ENCODE results near the gene MRTFB.

MRTFB gene

DNA sequence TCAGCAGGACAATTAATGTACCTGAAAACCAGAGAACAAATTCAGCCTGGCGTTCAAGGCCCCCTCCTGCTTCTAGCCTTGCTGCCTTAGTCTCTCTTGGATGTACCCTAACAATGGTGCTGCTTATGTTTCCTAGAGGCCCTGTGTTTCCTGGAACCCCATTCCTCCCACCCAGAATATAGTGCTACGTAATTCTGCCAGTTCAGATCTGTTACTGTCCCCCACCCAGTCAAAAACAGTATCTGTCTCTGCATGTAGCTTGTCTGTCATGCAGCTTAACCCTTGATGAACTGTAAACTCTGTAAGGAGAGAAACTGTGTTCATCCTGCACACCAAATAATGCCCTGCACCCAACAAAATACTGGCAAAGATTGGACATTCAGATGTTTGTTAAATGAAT is 6.8 kb downstream of the MRTFB start:
- DNase-seq (no peak), ATAC-seq (replicated peaks) (no peak)
- H3K9me3 Mint-ChIP-seq = no peaks in the 10 kb centered on the region
- no peaks in the 10 kb centered on the region for H3K27me3 Mint-ChIP-seq
- H3K4me1 Mint-ChIP-seq = peaks cover 0 to 4% of the 10 kb centered on the region in 2 donors
- H3K36me3 Mint-ChIP-seq = peaks cover 18 to 21% of the 10 kb centered on the region in 2 donors
- H3K4me3 Mint-ChIP-seq = no peak overlapping the region
- H3K27ac Mint-ChIP-seq = no peak overlapping the region

- peaks cover 21 to 36% of the 10 kb centered on the region in 2 donors for H3K36me3 Mint-ChIP-seq
- no peak overlapping the region for H3K27ac Mint-ChIP-seq
- DNase-seq = no peak
- H3K4me1 Mint-ChIP-seq = peaks cover 17 to 22% of the 10 kb centered on the region in 2 donors
- no peak for ATAC-seq (replicated peaks)
- H3K9me3 Mint-ChIP-seq = no peaks in the 10 kb centered on the region
- no peaks in the 10 kb centered on the region for H3K27me3 Mint-ChIP-seq
- H3K4me3 Mint-ChIP-seq = no peak overlapping the region
Measured at GRCh38 chr16:14086477-14086876, 15.4 kb downstream of the MRTFB start.

GRCh38 chr16:14087181-14087580 is 16.1 kb downstream of the MRTFB start:
- H3K4me1 Mint-ChIP-seq = peaks cover 19 to 23% of the 10 kb centered on the region in 2 donors
- DNase-seq (no peak), ATAC-seq (replicated peaks) (no peak)
- no peak overlapping the region for H3K27ac Mint-ChIP-seq
- no peaks in the 10 kb centered on the region for H3K27me3 Mint-ChIP-seq
- peaks cover 15 to 33% of the 10 kb centered on the region in 2 donors for H3K36me3 Mint-ChIP-seq
- no peak overlapping the region for H3K4me3 Mint-ChIP-seq
- no peaks in the 10 kb centered on the region for H3K9me3 Mint-ChIP-seq

- H3K9me3 Mint-ChIP-seq = no peaks in the 10 kb centered on the region
- peaks cover 15 to 31% of the 10 kb centered on the region in 2 donors for H3K36me3 Mint-ChIP-seq
- H3K4me3 Mint-ChIP-seq = no peak overlapping the region
- no peaks in the 10 kb centered on the region for H3K27me3 Mint-ChIP-seq
- H3K4me1 Mint-ChIP-seq = peaks cover 19 to 23% of the 10 kb centered on the region in 2 donors
- DNase-seq (no peak), ATAC-seq (replicated peaks) (no peak)
- H3K27ac Mint-ChIP-seq = no peak overlapping the region
Measured at GRCh38 chr16:14087590-14088154, 16.6 kb downstream of the MRTFB start.

GRCh38 chr16:14088155-14088753 is 17.1 kb downstream of the MRTFB start:
- H3K9me3 Mint-ChIP-seq = no peaks in the 10 kb centered on the region
- H3K27me3 Mint-ChIP-seq = no peaks in the 10 kb centered on the region
- H3K4me1 Mint-ChIP-seq = peaks cover 19 to 23% of the 10 kb centered on the region in 2 donors
- H3K4me3 Mint-ChIP-seq = no peak overlapping the region
- H3K27ac Mint-ChIP-seq = no peak overlapping the region
- DNase-seq (no peak), ATAC-seq (replicated peaks) (no peak)
- peaks cover 15 to 31% of the 10 kb centered on the region in 2 donors for H3K36me3 Mint-ChIP-seq

- H3K27ac Mint-ChIP-seq = no peak overlapping the region
- H3K4me1 Mint-ChIP-seq = peaks cover 19 to 29% of the 10 kb centered on the region in 2 donors
- peaks cover 12 to 26% of the 10 kb centered on the region in 2 donors for H3K36me3 Mint-ChIP-seq
- no peak overlapping the region for H3K4me3 Mint-ChIP-seq
- ATAC-seq (replicated peaks) = no peak
- H3K9me3 Mint-ChIP-seq = no peaks in the 10 kb centered on the region
- H3K27me3 Mint-ChIP-seq = no peaks in the 10 kb centered on the region
- DNase-seq = no peak
Measured at GRCh38 chr16:14089283-14089823, 18.2 kb downstream of the MRTFB start.

- DNase-seq = no peak
- H3K27me3 Mint-ChIP-seq = no peaks in the 10 kb centered on the region
- H3K36me3 Mint-ChIP-seq = peaks cover 15 to 31% of the 10 kb centered on the region in 2 donors
- no peak for ATAC-seq (replicated peaks)
- no peak overlapping the region for H3K27ac Mint-ChIP-seq
- H3K4me3 Mint-ChIP-seq = no peak overlapping the region
- peaks cover 21 to 31% of the 10 kb centered on the region in 2 donors for H3K4me1 Mint-ChIP-seq
- no peaks in the 10 kb centered on the region for H3K9me3 Mint-ChIP-seq
Measured at GRCh38 chr16:14092561-14092960, 21.4 kb downstream of the MRTFB start.

GRCh38 chr16:14095883-14096551 is 24.9 kb downstream of the MRTFB start:
- no peaks in the 10 kb centered on the region for H3K9me3 Mint-ChIP-seq
- H3K27me3 Mint-ChIP-seq = no peaks in the 10 kb centered on the region
- peaks cover 16 to 26% of the 10 kb centered on the region in 2 donors for H3K36me3 Mint-ChIP-seq
- no peak for ATAC-seq (replicated peaks)
- H3K4me1 Mint-ChIP-seq = peaks cover 16 to 36% of the 10 kb centered on the region in 2 donors
- H3K4me3 Mint-ChIP-seq = no peak overlapping the region
- no peak for DNase-seq
- no peak overlapping the region for H3K27ac Mint-ChIP-seq

- H3K36me3 Mint-ChIP-seq = peaks cover 12 to 18% of the 10 kb centered on the region in 2 donors
- ATAC-seq (replicated peaks) = no peak
- no peak overlapping the region for H3K27ac Mint-ChIP-seq
- H3K27me3 Mint-ChIP-seq = no peaks in the 10 kb centered on the region
- H3K4me3 Mint-ChIP-seq = no peak overlapping the region
- no peaks in the 10 kb centered on the region for H3K9me3 Mint-ChIP-seq
- DNase-seq = no peak
- H3K4me1 Mint-ChIP-seq = peaks cover 15 to 37% of the 10 kb centered on the region in 2 donors
Measured at GRCh38 chr16:14097182-14097959, 26.3 kb downstream of the MRTFB start.

DNA sequence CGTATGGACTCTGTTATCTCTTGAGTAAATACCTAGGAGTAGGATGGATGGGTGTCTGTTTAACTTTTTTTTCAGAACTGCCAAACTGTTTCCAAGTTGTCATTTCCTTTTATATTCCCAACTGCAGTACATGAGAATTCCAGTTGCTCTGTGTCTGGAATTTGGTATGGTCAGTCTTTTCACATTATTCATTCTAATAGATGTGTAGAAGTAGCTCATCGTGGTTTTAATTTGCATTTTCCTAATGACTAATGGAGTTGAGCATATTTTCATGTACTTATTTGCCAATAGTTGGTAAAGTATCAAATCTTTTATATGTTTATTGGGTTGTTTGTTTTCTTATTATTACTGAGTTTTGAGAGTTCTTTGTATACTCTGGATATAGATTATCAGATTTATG is 27.0 kb downstream of the MRTFB start:
- Mint-ChIP-seq H3K27me3 (no peaks in the 10 kb centered on the region), H3K4me1 (peaks cover 18 to 37% of the 10 kb centered on the region in 2 donors), H3K36me3 (peaks cover 12 to 18% of the 10 kb centered on the region in 2 donors), H3K9me3 (no peaks in the 10 kb centered on the region), H3K4me3 (no peak overlapping the region), H3K27ac (no peak overlapping the region)
- DNase-seq (no peak), ATAC-seq (replicated peaks) (no peak)

DNA sequence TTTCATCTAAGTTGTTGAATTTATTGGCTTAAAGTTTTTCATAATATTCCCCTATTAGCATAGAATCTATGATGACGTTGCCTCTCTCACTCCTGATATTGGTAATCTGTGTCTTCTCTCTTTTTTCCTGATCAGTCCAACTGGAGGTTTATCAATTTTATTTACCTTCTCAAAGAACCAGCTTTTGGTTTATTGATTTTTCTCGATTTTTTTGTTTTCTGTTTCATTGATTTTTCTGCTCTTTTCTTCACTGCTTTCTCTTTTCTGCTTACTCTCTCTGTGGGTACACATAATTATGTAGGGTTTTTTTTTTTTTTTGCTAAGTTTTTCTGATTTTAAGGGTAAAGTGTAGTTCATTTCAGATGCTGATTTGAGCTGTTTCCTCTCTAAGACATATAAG is 29.7 kb downstream of the MRTFB start:
- H3K9me3 Mint-ChIP-seq = no peaks in the 10 kb centered on the region
- peaks cover 23 to 39% of the 10 kb centered on the region in 2 donors for H3K4me1 Mint-ChIP-seq
- H3K27me3 Mint-ChIP-seq = no peaks in the 10 kb centered on the region
- DNase-seq = no peak
- no peak overlapping the region for H3K4me3 Mint-ChIP-seq
- no peak overlapping the region for H3K27ac Mint-ChIP-seq
- H3K36me3 Mint-ChIP-seq = peaks cover 12 to 18% of the 10 kb centered on the region in 2 donors
- ATAC-seq (replicated peaks) = no peak

DNA sequence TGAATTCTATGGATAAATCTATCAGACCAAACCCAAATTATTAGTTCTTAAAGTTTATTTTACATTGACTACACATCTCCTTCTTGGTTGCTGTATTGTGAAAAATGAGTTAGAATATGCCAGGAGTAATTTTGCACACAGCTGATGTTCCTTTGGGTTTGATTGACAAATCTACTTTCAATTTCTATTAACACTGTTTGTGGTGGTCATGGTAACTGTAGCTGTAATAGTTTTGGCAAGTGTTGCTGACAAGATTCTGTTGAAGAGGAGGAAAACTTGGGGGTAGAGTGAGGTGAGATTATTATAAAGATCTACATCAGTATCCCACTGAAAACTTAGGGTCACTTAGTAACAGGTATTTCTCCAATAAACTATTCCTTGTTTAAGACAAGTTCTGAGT is 30.3 kb downstream of the MRTFB start:
- ATAC-seq (replicated peaks) (peak in 1 of 2 donors; percentile 42), DNase-seq (no peak)
- H3K36me3 Mint-ChIP-seq = peaks cover 12 to 18% of the 10 kb centered on the region in 2 donors
- H3K4me3 Mint-ChIP-seq = no peak overlapping the region
- H3K9me3 Mint-ChIP-seq = no peaks in the 10 kb centered on the region
- H3K4me1 Mint-ChIP-seq = peaks cover 25 to 39% of the 10 kb centered on the region in 2 donors
- no peak overlapping the region for H3K27ac Mint-ChIP-seq
- no peaks in the 10 kb centered on the region for H3K27me3 Mint-ChIP-seq

DNA sequence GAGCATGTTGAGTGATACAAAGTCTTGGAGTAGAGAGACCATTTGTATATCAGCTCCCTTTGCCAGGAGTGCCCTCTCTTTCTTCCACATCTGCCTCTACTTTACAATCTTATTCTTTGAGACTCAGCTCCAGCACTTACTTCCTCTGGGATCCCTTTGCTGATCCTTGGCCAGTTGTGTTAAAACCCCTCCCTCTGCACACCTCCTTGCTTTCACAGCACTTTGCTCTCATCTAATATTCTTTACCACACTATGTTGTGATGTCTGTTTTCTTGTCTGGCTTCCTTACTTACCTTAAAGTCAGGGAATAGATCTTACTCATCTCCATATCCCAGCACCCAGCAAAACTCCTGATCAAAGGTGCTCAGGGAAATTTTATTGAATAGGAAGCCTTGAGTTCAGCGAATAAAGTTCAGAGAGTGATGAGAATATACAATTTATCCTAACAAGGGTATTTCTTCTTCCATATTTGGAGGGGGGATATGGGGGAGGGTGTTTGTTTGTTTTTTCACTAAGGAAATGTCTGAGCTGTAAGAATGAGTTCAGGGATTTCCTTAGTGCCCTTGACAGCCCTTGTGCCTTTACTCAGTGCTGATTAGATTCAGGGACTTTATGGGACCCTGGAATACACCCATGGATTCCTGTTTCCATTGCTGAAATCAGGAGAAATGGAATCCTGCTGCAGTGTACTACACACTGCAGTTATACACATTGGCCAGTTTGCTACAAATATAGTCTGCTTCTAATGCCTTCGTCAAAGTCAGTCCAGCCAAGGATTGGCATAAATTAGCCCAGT is 32.0 kb downstream of the MRTFB start:
- ATAC-seq (replicated peaks) (no peak), DNase-seq (no peak)
- Mint-ChIP-seq H3K4me3 (no peak overlapping the region), H3K27ac (no peak overlapping the region), H3K9me3 (no peaks in the 10 kb centered on the region), H3K27me3 (no peaks in the 10 kb centered on the region), H3K4me1 (peaks cover 20 to 32% of the 10 kb centered on the region in 2 donors), H3K36me3 (peaks cover 9 to 10% of the 10 kb centered on the region in 2 donors)

Data from stimulated activated naive B cell treated with anti-CD40 and anti-IgM and Interleukin-4, amounts not matched to agents 10 μg/mL and 1 μg/mL and 100 μg/mL, for 72 hours (primary cell).